ENCODE results near the gene SETD2.
"Not testable (repeated sequence)": the region's sequence is repeated elsewhere in the genome, so short reads cannot be mapped to it uniquely, and the experiment has no call there.

The SETD2 gene

GRCh38 chr3:47034868-47035489 is 128.9 kb downstream of the SETD2 start:
- DNase-seq (ENCODE audit: low read depth, low spot score) = no peak

GRCh38 chr3:47031041-47031440 is 132.9 kb downstream of the SETD2 start:
- DNase-seq (ENCODE audit: low read depth, low spot score) = not testable (repeated sequence)

GRCh38 chr3:47028667-47029066 is 135.2 kb downstream of the SETD2 start:
- no peak for DNase-seq (ENCODE audit: low read depth, low spot score)

GRCh38 chr3:47028146-47028545 is 135.8 kb downstream of the SETD2 start:
- no peak for DNase-seq (ENCODE audit: low read depth, low spot score)

GRCh38 chr3:47026432-47026831 is 137.5 kb downstream of the SETD2 start:
- not testable (repeated sequence) for DNase-seq (ENCODE audit: low read depth, low spot score)

- no peak for DNase-seq (ENCODE audit: low read depth, low spot score)
These were observed 139.0 kb downstream of the SETD2 start for GRCh38 chr3:47024932-47025331.

- no peak for DNase-seq (ENCODE audit: low read depth, low spot score)
These were observed 141.3 kb downstream of the SETD2 start for GRCh38 chr3:47022641-47023071.

- DNase-seq (ENCODE audit: low read depth, low spot score) = no peak
These were observed 143.6 kb downstream of the SETD2 start for GRCh38 chr3:47020311-47020710.

- DNase-seq (ENCODE audit: low read depth, low spot score) = no peak
These were observed 144.7 kb downstream of the SETD2 start for GRCh38 chr3:47019201-47019600.

- DNase-seq (ENCODE audit: low read depth, low spot score) = no peak
These were observed 145.7 kb downstream of the SETD2 start for GRCh38 chr3:47018269-47018611.

GRCh38 chr3:47017504-47018268 is 146.2 kb downstream of the SETD2 start:
- DNase-seq (ENCODE audit: low read depth, low spot score) = no peak

- DNase-seq (ENCODE audit: low read depth, low spot score) = no peak
These were observed 146.9 kb downstream of the SETD2 start for GRCh38 chr3:47016934-47017435.

- no peak for DNase-seq (ENCODE audit: low read depth, low spot score)
These were observed 147.6 kb downstream of the SETD2 start for GRCh38 chr3:47016086-47016933.

GRCh38 chr3:47015151-47015550 is 148.8 kb downstream of the SETD2 start:
- DNase-seq (ENCODE audit: low read depth, low spot score) = no peak

- DNase-seq (ENCODE audit: low read depth, low spot score) = no peak
These were observed 149.9 kb downstream of the SETD2 start for GRCh38 chr3:47014036-47014435.

GRCh38 chr3:47013231-47013630 is 150.7 kb downstream of the SETD2 start:
- no peak for DNase-seq (ENCODE audit: low read depth, low spot score)

GRCh38 chr3:47012342-47013230 is 151.3 kb downstream of the SETD2 start:
- no peak for DNase-seq (ENCODE audit: low read depth, low spot score)

GRCh38 chr3:47011371-47011770 is 152.5 kb downstream of the SETD2 start:
- DNase-seq (ENCODE audit: low read depth, low spot score) = no peak

GRCh38 chr3:47010910-47011309 is 153.0 kb downstream of the SETD2 start:
- no peak for DNase-seq (ENCODE audit: low read depth, low spot score)

GRCh38 chr3:47010111-47010712 is 153.7 kb downstream of the SETD2 start:
- no peak for DNase-seq (ENCODE audit: low read depth, low spot score)

Measured in brain pericyte (primary cell).